Epithelial cell of alveolus of lung (primary cell): ENCODE measurements around the gene RBMY1J. TPM values are rescaled to one million over a fixed set of nuclear protein-coding genes. Genes with fewer than 3 reads are reported as not detected.

Experiments used
- total RNA-seq: library from RNA; depleted of rRNA; stranded (reverse); fragments of >200 nt; gene quantifications from 2 replicates; pipeline ENCODE4 v1.2.1, GENCODE V29; 2015

Gene RBMY1J
- not detected in 2 replicates for total RNA-seq

GRCh38 chrY:22403110-22403509 lies at the start of gene RBMY1J:
Gene RBMY1J (plus strand): TSS chrY:22403410. CDS start chrY:22405448, 2,038 bp downstream.

Other genes with a start within 250 kb of the RBMY1J start
- not detected in 2 replicates for gene RBMY1F, start 220.5 kb upstream of the RBMY1J start, total RNA-seq